GM12872 (cell line): ENCODE data around the gene OR1I1.

ENCODE experiments used
- CTCF ChIP-seq: IDR thresholded peaks from 3 replicates; pipeline ENCODE4 v1.5.1; 2011; ENCODE audit warnings: low read depth, mild to moderate bottlenecking, low read length, moderate library complexity; ENCODE audit not compliant: insufficient read depth

The OR1I1 gene

GRCh38 chr19:15081911-15082310 lies at the start of gene OR1I1:
Gene OR1I1, plus strand, starts transcription at chr19:15082211. Its CDS starts 4,855 bp downstream, at chr19:15087066.
- TF ChIP-seq CTCF = no peak

GRCh38 chr19:15035795-15036311 lies 46.2 kb upstream of the OR1I1 start:
- no peak for TF ChIP-seq CTCF

- TF ChIP-seq CTCF = no peak
Observed at GRCh38 chr19:15037586-15037985, 44.4 kb upstream of the OR1I1 start.

- no peak for TF ChIP-seq CTCF
Observed at GRCh38 chr19:15038294-15038693, 43.7 kb upstream of the OR1I1 start.

- no peak for TF ChIP-seq CTCF
Observed at GRCh38 chr19:15042003-15042402, 40.0 kb upstream of the OR1I1 start.

- TF ChIP-seq CTCF = no peak
Observed at GRCh38 chr19:15042826-15043225, 39.2 kb upstream of the OR1I1 start.

GRCh38 chr19:15045506-15045905 lies 36.5 kb upstream of the OR1I1 start:
- TF ChIP-seq CTCF = no peak
